ENCODE data around the gene ARHGAP18. TPM values are rescaled to one million over a fixed set of nuclear protein-coding genes. Genes with fewer than 3 reads are reported as not detected.
A peak's percentile ranks its signal among the peaks of the same experiment; 100 is the strongest.

ARHGAP18 gene
- total RNA-seq, 1 experiment from 2014 or later, result 64.5 TPM

- no peak for DNase-seq
- peak overlapping the region; percentile 82 for H3K27ac Mint-ChIP-seq (ENCODE audit: unreplicated experiment)
- H3K9me3 Mint-ChIP-seq (ENCODE audit: low read depth, unreplicated experiment), result no peaks in the 10 kb centered on the region
- no TSS peak for BruUV-seq (replicated peaks)
- intact Hi-C loops (cut with micrococcal nuclease; ENCODE audit: unreplicated experiment), result loop anchor here (5.0 kb wide), 1 partner anchor 36 kb away; no protein-coding TSS in a partner anchor
- CTCF ChIA-PET, result interaction anchor here (0.6 to 2.1 kb wide), 4 partner anchors 22 to 40 kb away, joined by 3 to 7 read pairs (median 4); no protein-coding TSS in a partner anchor
- peak overlapping the region; percentile 84 for H3K4me3 Mint-ChIP-seq (ENCODE audit: low read depth, unreplicated experiment)
- H3K4me1 Mint-ChIP-seq (ENCODE audit: low read depth, unreplicated experiment), result peaks cover 40% of the 10 kb centered on the region
- peaks cover 60% of the 10 kb centered on the region for H3K36me3 Mint-ChIP-seq (ENCODE audit: insufficient read depth, unreplicated experiment)
- no peak for TF ChIP-seq CTCF (IDR thresholded peaks at IDR 0.05; ENCODE audit: unreplicated experiment)
- no peaks in the 10 kb centered on the region for H3K27me3 Mint-ChIP-seq (ENCODE audit: unreplicated experiment)
Observed at GRCh38 chr6:129707882-129708495, 2.0 kb downstream of the ARHGAP18 start.

GRCh38 chr6:129707028-129707427, 2.9 kb downstream of the ARHGAP18 start:
- no peak for DNase-seq
- H3K27me3 Mint-ChIP-seq (ENCODE audit: unreplicated experiment), result no peaks in the 10 kb centered on the region
- H3K36me3 Mint-ChIP-seq (ENCODE audit: insufficient read depth, unreplicated experiment), result peaks cover 68% of the 10 kb centered on the region
- H3K4me3 Mint-ChIP-seq (ENCODE audit: low read depth, unreplicated experiment), result peak overlapping the region; percentile 84
- no peaks in the 10 kb centered on the region for H3K9me3 Mint-ChIP-seq (ENCODE audit: low read depth, unreplicated experiment)
- BruUV-seq (replicated peaks), result no TSS peak
- intact Hi-C loops (cut with micrococcal nuclease; ENCODE audit: unreplicated experiment), result loop anchor here (5.0 kb wide), 1 partner anchor 35 kb away; no protein-coding TSS in a partner anchor
- H3K4me1 Mint-ChIP-seq (ENCODE audit: low read depth, unreplicated experiment), result peaks cover 48% of the 10 kb centered on the region
- TF ChIP-seq CTCF (IDR thresholded peaks at IDR 0.05; ENCODE audit: unreplicated experiment), result no peak
- H3K27ac Mint-ChIP-seq (ENCODE audit: unreplicated experiment), result no peak overlapping the region
- CTCF ChIA-PET, result interaction anchor here (0.6 kb wide), 1 partner anchor 132 kb away, joined by 4 read pairs; no protein-coding TSS in a partner anchor

GRCh38 chr6:129705212-129705611, 4.8 kb downstream of the ARHGAP18 start:
- H3K36me3 Mint-ChIP-seq (ENCODE audit: insufficient read depth, unreplicated experiment), result peaks cover 64% of the 10 kb centered on the region
- H3K4me3 Mint-ChIP-seq (ENCODE audit: low read depth, unreplicated experiment), result peak overlapping the region; percentile 9
- no peaks in the 10 kb centered on the region for H3K27me3 Mint-ChIP-seq (ENCODE audit: unreplicated experiment)
- BruUV-seq (replicated peaks), result no TSS peak
- TF ChIP-seq CTCF (IDR thresholded peaks at IDR 0.05; ENCODE audit: unreplicated experiment), result no peak
- CTCF ChIA-PET, result no interaction called here
- peaks cover 49% of the 10 kb centered on the region for H3K4me1 Mint-ChIP-seq (ENCODE audit: low read depth, unreplicated experiment)
- intact Hi-C loops (cut with micrococcal nuclease; ENCODE audit: unreplicated experiment), result loop anchor here (5.0 kb wide), 1 partner anchor 33 kb away; no protein-coding TSS in a partner anchor
- no peak for DNase-seq
- no peaks in the 10 kb centered on the region for H3K9me3 Mint-ChIP-seq (ENCODE audit: low read depth, unreplicated experiment)
- H3K27ac Mint-ChIP-seq (ENCODE audit: unreplicated experiment), result no peak overlapping the region

GRCh38 chr6:129704708-129705107, 5.3 kb downstream of the ARHGAP18 start:
- intact Hi-C loops (cut with micrococcal nuclease; ENCODE audit: unreplicated experiment), result loop anchor here (5.0 kb wide), 1 partner anchor 32 kb away; no protein-coding TSS in a partner anchor
- no peak for TF ChIP-seq CTCF (IDR thresholded peaks at IDR 0.05; ENCODE audit: unreplicated experiment)
- H3K9me3 Mint-ChIP-seq (ENCODE audit: low read depth, unreplicated experiment), result no peaks in the 10 kb centered on the region
- H3K27me3 Mint-ChIP-seq (ENCODE audit: unreplicated experiment), result no peaks in the 10 kb centered on the region
- no TSS peak for BruUV-seq (replicated peaks)
- H3K27ac Mint-ChIP-seq (ENCODE audit: unreplicated experiment), result no peak overlapping the region
- H3K4me3 Mint-ChIP-seq (ENCODE audit: low read depth, unreplicated experiment), result peak overlapping the region; percentile 9
- H3K4me1 Mint-ChIP-seq (ENCODE audit: low read depth, unreplicated experiment), result peaks cover 54% of the 10 kb centered on the region
- H3K36me3 Mint-ChIP-seq (ENCODE audit: insufficient read depth, unreplicated experiment), result peaks cover 59% of the 10 kb centered on the region
- DNase-seq, result no peak
- CTCF ChIA-PET, result no interaction called here
